ENCODE data around the gene NAT16. TPM values are rescaled to one million over a fixed set of nuclear protein-coding genes. Genes with fewer than 3 reads are reported as not detected.
A peak's percentile ranks its signal among the peaks of the same experiment; 100 is the strongest.

NAT16 gene
- total and polyA plus RNA-seq, 2 of the 13 experiments (the other 11 are each of a cell fraction or from before 2014, with no cell fraction given), result 0.04 TPM; not detected in 1

GRCh38 chr7:101138213-101138870 lies 41.8 kb downstream of the NAT16 start (continued):
- TF ChIP-seq IRF9 (CRISPR knock-in tag; IDR thresholded peaks at IDR 0.05; ENCODE audit: borderline replicate concordance) (no peak), ZNF20 (CRISPR knock-in tag; IDR thresholded peaks at IDR 0.05) (no peak), RELA (CRISPR knock-in tag; IDR thresholded peaks at IDR 0.05) (no peak), TBX2 (CRISPR knock-in tag; IDR thresholded peaks at IDR 0.05; ENCODE audit: borderline replicate concordance) (no peak), EHMT2 (IDR thresholded peaks at IDR 0.05; ENCODE audit: borderline replicate concordance, low read depth, low read length) (no peak), XRCC5 (optimal IDR thresholded peaks at IDR 0.05; ENCODE audit: low read length) (peak; percentile 27), CENPX (CRISPR knock-in tag; IDR thresholded peaks at IDR 0.05) (no peak), KDM4B (CRISPR knock-in tag; IDR thresholded peaks at IDR 0.05) (no peak), BRCA1 (CRISPR knock-in tag; IDR thresholded peaks at IDR 0.05) (peak; percentile 22; the same call in 1 of the 2 replicates), AGO2 (optimal IDR thresholded peaks at IDR 0.05; ENCODE audit: low read depth, low read length) (no peak), ZNF451 (CRISPR knock-in tag; IDR thresholded peaks at IDR 0.05) (no peak), RXRA (CRISPR knock-in tag; IDR thresholded peaks at IDR 0.05) (peak; percentile 48; the same call in 1 of the 2 replicates), TFDP1 (CRISPR knock-in tag; IDR thresholded peaks at IDR 0.05; ENCODE audit: borderline replicate concordance) (no peak), FOXK1 (CRISPR knock-in tag; IDR thresholded peaks at IDR 0.05; ENCODE audit: borderline replicate concordance, low read depth) (0 out of 2 replicates have a peak, but pooled peaks have one; percentile 15), NRL (CRISPR knock-in tag; IDR thresholded peaks at IDR 0.05; ENCODE audit: borderline replicate concordance) (no peak), SP140L (CRISPR knock-in tag; IDR thresholded peaks at IDR 0.05; ENCODE audit: borderline replicate concordance) (no peak), POLR2A (IDR thresholded peaks at IDR 0.05; ENCODE audit: insufficient read depth in 1 of 2, low read depth in 2 of 2, low read length in 2 of 2) (peak in 1 of 2 experiments; percentile 72; a peak in 2 of 4 replicates)
- TF ChIP-seq, protein P1, sequence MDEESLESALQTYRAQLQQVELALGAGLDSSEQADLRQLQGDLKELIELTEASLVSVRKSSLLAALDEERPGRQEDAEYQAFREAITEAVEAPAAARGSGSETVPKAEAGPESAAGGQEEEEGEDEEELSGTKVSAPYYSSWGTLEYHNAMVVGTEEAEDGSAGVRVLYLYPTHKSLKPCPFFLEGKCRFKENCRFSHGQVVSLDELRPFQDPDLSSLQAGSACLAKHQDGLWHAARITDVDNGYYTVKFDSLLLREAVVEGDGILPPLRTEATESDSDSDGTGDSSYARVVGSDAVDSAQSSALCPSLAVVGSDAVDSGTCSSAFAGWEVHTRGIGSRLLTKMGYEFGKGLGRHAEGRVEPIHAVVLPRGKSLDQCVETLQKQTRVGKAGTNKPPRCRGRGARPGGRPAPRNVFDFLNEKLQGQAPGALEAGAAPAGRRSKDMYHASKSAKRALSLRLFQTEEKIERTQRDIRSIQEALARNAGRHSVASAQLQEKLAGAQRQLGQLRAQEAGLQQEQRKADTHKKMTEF (CRISPR knock-in tag; IDR thresholded peaks at IDR 0.05), result no peak; the same call in 1 of the 2 replicates
- TF ChIP-seq, protein P2, sequence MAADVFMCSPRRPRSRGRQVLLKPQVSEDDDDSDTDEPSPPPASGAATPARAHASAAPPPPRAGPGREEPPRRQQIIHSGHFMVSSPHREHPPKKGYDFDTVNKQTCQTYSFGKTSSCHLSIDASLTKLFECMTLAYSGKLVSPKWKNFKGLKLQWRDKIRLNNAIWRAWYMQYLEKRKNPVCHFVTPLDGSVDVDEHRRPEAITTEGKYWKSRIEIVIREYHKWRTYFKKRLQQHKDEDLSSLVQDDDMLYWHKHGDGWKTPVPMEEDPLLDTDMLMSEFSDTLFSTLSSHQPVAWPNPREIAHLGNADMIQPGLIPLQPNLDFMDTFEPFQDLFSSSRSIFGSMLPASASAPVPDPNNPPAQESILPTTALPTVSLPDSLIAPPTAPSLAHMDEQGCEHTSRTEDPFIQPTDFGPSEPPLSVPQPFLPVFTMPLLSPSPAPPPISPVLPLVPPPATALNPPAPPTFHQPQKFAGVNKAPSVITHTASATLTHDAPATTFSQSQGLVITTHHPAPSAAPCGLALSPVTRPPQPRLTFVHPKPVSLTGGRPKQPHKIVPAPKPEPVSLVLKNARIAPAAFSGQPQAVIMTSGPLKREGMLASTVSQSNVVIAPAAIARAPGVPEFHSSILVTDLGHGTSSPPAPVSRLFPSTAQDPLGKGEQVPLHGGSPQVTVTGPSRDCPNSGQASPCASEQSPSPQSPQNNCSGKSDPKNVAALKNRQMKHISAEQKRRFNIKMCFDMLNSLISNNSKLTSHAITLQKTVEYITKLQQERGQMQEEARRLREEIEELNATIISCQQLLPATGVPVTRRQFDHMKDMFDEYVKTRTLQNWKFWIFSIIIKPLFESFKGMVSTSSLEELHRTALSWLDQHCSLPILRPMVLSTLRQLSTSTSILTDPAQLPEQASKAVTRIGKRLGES (CRISPR knock-in tag; IDR thresholded peaks at IDR 0.05; ENCODE audit: borderline replicate concordance), result no peak
